HCT116 (cell line): ENCODE measurements around the gene LYRM4. TPM values are rescaled to one million over a fixed set of nuclear protein-coding genes. Genes with fewer than 3 reads are reported as not detected.

Source experiments
- ATAC-seq: fragments of 200-7000 bp; cut with Tn5 transposase; 2 replicates; pipeline ENCODE4 v1.9.1; 2020; ENCODE audit warnings: mild to moderate bottlenecking, moderate library complexity
- BruUV-seq: library from RNA; stranded (reverse); fragments of 400-500 nt; replicated peaks from 2 replicates; lab custom pipeline; 2021; lab: Mats Ljungman, UMichigan
- CTCF ChIA-PET: fragments of 300-600 bp; sonication (Branson Sonifier 250); formaldehyde crosslinking; loops from one replicate; lab custom pipeline; 2021; ENCODE audit warnings: antibody characterized with exemption; lab: Charles Lee
- POLR2A ChIA-PET: fragments of 300-600, 350-600 bp; sonication (Branson Sonifier 250); formaldehyde crosslinking; loops from one replicate; lab custom pipeline; 2021; ENCODE audit warnings: antibody characterized with exemption; lab: Charles Lee
- RAD21 ChIA-PET, 2 experiments: fragments of 300-600 bp; sonication (Branson Sonifier 250); formaldehyde crosslinking; loops; one replicate each; lab custom pipeline; 2023; ENCODE audit warnings: low total read pairs in 2 of 2; ENCODE audit not compliant: uncharacterized antibody in 2 of 2, unreplicated experiment in 2 of 2, low non-redundant PET in 1 of 2; lab: Charles Lee
- DNase-seq: peaks from one replicate; pipeline ENCODE4 v3.0.0-alpha.2; 2010; ENCODE audit warnings: low read depth, low spot score
- H2AFZ ChIP-seq: fragments of 200-600 bp; shearing (Covaris generic), sonication (generic); 2 replicates; pipeline ENCODE4 v1.6.1; 2017; ENCODE audit warnings: low read depth, mixed run types, mixed read lengths, antibody characterized with exemption, low read length; ENCODE audit not compliant: poor library complexity, severe bottlenecking
- H3K27ac ChIP-seq: 2 replicates; pipeline ENCODE4 v1.5.1; 2012; ENCODE audit warnings: low read depth, low read length
- H3K27me3 ChIP-seq: fragments of 200-600 bp; sonication (generic); 2 replicates; pipeline ENCODE4 v1.6.1; 2016; ENCODE audit warnings: mixed run types, low read length, mixed read lengths; ENCODE audit not compliant: insufficient read depth
- H3K36me3 ChIP-seq, 2 experiments: fragments of 200-500 bp in 1 of 2; fragments of 200-600 bp in 1 of 2; sonication (Bioruptor generic) in 1 of 2; sonication (generic) in 1 of 2; 2 replicates each; pipeline versions ENCODE4 v1.5.1 to v1.6.1; 2014 to 2016; ENCODE audit warnings: low read length in 2 of 2, inconsistent platforms in 1 of 2, mixed read lengths in 1 of 2, mixed run types in 1 of 2; ENCODE audit not compliant: insufficient read depth in 2 of 2, control insufficient read depth in 1 of 2
- H3K4me1 ChIP-seq, 2 experiments: fragments of 200-600 bp in 1 of 2; sonication (generic) in 1 of 2; 2 replicates each; pipeline versions ENCODE4 v1.5.1 to v1.6.1; 2012 to 2017; ENCODE audit warnings: low read length in 2 of 2, inconsistent platforms in 1 of 2, mild to moderate bottlenecking in 1 of 2, mixed read lengths in 1 of 2, mixed run types in 1 of 2, moderate library complexity in 1 of 2; ENCODE audit not compliant: insufficient read depth in 2 of 2, control insufficient read depth in 1 of 2
- H3K4me2 ChIP-seq: fragments of 200-600 bp; sonication (generic); 2 replicates; pipeline ENCODE4 v1.6.1; 2017; ENCODE audit warnings: mixed run types, low read length, mixed read lengths
- H3K4me3 ChIP-seq, 2 experiments: fragments of 200-600 bp in 1 of 2; sonication (generic) in 1 of 2; replicated peaks in 1 of 2; 2 replicates each; pipeline ENCODE4 v1.5.1; 2011 to 2016; ENCODE audit warnings: low read length in 2 of 2, control low read depth in 1 of 2, low read depth in 1 of 2, mild to moderate bottlenecking in 1 of 2, mixed read lengths in 1 of 2, mixed run types in 1 of 2
- H3K79me2 ChIP-seq: fragments of 200-600 bp; sonication (generic); 2 replicates; pipeline ENCODE4 v1.6.1; 2017; ENCODE audit warnings: mild to moderate bottlenecking, mixed run types, low read length, moderate library complexity, mixed read lengths; ENCODE audit not compliant: insufficient read depth
- H3K9ac ChIP-seq: fragments of 200-600 bp; sonication (generic); 2 replicates; pipeline ENCODE4 v1.6.1; 2016; ENCODE audit warnings: low read length, mixed read lengths
- H3K9me2 ChIP-seq: fragments of 200-600 bp; sonication (generic), shearing (Covaris generic); 2 replicates; pipeline ENCODE4 v1.6.1; 2017; ENCODE audit warnings: mixed run types, mild to moderate bottlenecking, moderate library complexity; ENCODE audit not compliant: insufficient read depth
- H3K9me3 ChIP-seq, 2 experiments: fragments of 200-500 bp in 1 of 2; fragments of 200-600 bp in 1 of 2; sonication (Bioruptor generic) in 1 of 2; sonication (generic) in 1 of 2; 2 replicates each; pipeline ENCODE4 v1.6.1; 2014 to 2017; ENCODE audit warnings: low read length in 2 of 2, mixed read lengths in 2 of 2, inconsistent platforms in 1 of 2, low read depth in 1 of 2, mild to moderate bottlenecking in 1 of 2, mixed run types in 1 of 2, moderate library complexity in 1 of 2; ENCODE audit not compliant: control insufficient read depth in 1 of 2, insufficient read depth in 1 of 2
- H4K20me1 ChIP-seq: fragments of 200-600 bp; sonication (generic), shearing (Covaris generic); 2 replicates; pipeline ENCODE4 v1.6.1; 2017; ENCODE audit warnings: mixed run types, mild to moderate bottlenecking, moderate library complexity; ENCODE audit not compliant: insufficient read depth
- JUND ChIP-seq: IDR thresholded peaks from 2 replicates; pipeline ENCODE4 v1.6.1; 2012
- RAD21 ChIP-seq: IDR thresholded peaks from 2 replicates; pipeline ENCODE4 v1.6.1; 2012; ENCODE audit warnings: low read depth, mild to moderate bottlenecking
- intact Hi-C: fragments of 100-400 bp; cut with micrococcal nuclease; formaldehyde crosslinking; loops from 2 replicates; pipeline ENCODE4 v1.10.0; 2022
- total RNA-seq: library from RNA; stranded (reverse); gene quantifications from one replicate; pipeline ENCODE4 v1.2.1, GENCODE V29; 2021; ENCODE audit not compliant: unreplicated experiment
- TF ChIP-seq, protein P1 (sequence below): IDR thresholded peaks from 2 replicates; pipeline ENCODE4 v1.6.1; 2012
- TF ChIP-seq, protein P2 (sequence below), 3 experiments: fragments of 200-600 bp in 1 of 3; sonication (generic) in 1 of 3; IDR thresholded peaks in 2 of 3; conservative IDR thresholded peaks in 1 of 3; 2 replicates each; pipeline ENCODE4 v1.5.1; 2012 to 2017; ENCODE audit warnings: low read depth in 2 of 3, low read length in 2 of 3, antibody characterized with exemption in 1 of 3, borderline replicate concordance in 1 of 3, control low read depth in 1 of 3, mild to moderate bottlenecking in 1 of 3, mixed read lengths in 1 of 3, mixed run types in 1 of 3, moderate library complexity in 1 of 3; ENCODE audit not compliant: insufficient read depth in 1 of 3
- TF ChIP-seq, protein P3 (sequence below): IDR thresholded peaks from 2 replicates; pipeline ENCODE4 v1.6.1; 2012

The LYRM4 gene
- total RNA-seq, 1 experiment from 2014 or later = 30.1 TPM

DNA sequence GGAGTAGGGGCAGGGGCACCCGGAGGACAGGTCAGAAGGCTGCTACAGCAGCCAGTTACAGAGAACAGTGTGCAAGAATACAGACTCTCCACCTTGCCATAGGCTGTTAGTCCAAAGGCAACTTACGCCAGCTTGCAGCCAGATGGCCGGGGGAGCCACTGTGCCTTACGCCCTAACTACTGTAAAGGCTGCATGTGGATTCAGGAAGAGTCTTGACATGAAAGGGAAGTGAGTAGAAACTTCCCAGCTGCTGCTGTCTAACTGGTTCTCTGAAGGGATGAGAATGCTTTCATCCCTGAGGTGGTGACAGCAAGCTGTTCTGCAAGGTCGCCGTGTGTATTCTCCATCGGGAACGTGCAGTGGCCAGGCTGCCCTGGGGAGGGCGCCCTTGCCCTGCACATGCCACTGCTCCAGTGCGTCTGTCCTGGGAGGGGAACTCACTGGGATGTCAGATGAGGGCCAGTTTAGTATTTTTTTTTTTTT, 46.1 kb downstream of the LYRM4 start:
- ATAC-seq (peak; percentile 98), DNase-seq (peak; percentile 4)
- H2AFZ ChIP-seq = no peak overlapping the region
- intact Hi-C loops = loop anchor here (1.0 to 2.0 kb wide), 3 partner anchors 89 to 188 kb away; no protein-coding TSS in a partner anchor
- H4K20me1 ChIP-seq = no peaks in the 10 kb centered on the region
- ChIA-PET CTCF (interaction anchor here (0.7 to 1.1 kb wide), 5 partner anchors 9 to 165 kb away, joined by 3 to 4 read pairs (median 3); no protein-coding TSS in a partner anchor), POLR2A (no interaction called here), RAD21 (no interaction called here)
- H3K9me2 ChIP-seq = no peaks in the 10 kb centered on the region
- H3K27me3 ChIP-seq = no peaks in the 10 kb centered on the region
- H3K9me3 ChIP-seq = no peaks in the 10 kb centered on the region
- no peak overlapping the region for H3K27ac ChIP-seq
- H3K4me1 ChIP-seq = no peaks in the 10 kb centered on the region
- no peak overlapping the region for H3K9ac ChIP-seq
- no peaks in the 10 kb centered on the region for H3K79me2 ChIP-seq
- no peak overlapping the region for H3K4me3 ChIP-seq
- peaks cover 2 to 5% of the 10 kb centered on the region in 2 experiments; a peak in 1 of 4 replicates for H3K36me3 ChIP-seq
- no TSS peak for BruUV-seq
- TF ChIP-seq, protein P1, sequence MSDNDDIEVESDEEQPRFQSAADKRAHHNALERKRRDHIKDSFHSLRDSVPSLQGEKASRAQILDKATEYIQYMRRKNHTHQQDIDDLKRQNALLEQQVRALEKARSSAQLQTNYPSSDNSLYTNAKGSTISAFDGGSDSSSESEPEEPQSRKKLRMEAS = no peak
- peak; percentile 85 for TF ChIP-seq RAD21
- TF ChIP-seq, protein P2, sequence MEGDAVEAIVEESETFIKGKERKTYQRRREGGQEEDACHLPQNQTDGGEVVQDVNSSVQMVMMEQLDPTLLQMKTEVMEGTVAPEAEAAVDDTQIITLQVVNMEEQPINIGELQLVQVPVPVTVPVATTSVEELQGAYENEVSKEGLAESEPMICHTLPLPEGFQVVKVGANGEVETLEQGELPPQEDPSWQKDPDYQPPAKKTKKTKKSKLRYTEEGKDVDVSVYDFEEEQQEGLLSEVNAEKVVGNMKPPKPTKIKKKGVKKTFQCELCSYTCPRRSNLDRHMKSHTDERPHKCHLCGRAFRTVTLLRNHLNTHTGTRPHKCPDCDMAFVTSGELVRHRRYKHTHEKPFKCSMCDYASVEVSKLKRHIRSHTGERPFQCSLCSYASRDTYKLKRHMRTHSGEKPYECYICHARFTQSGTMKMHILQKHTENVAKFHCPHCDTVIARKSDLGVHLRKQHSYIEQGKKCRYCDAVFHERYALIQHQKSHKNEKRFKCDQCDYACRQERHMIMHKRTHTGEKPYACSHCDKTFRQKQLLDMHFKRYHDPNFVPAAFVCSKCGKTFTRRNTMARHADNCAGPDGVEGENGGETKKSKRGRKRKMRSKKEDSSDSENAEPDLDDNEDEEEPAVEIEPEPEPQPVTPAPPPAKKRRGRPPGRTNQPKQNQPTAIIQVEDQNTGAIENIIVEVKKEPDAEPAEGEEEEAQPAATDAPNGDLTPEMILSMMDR (IDR thresholded peaks at IDR 0.05 in 2 of 3, conservative IDR thresholded peaks at IDR 0.05 in 1 of 3; ENCODE audit: borderline replicate concordance in 1 of 3, insufficient read depth in 1 of 3, low read depth in 2 of 3, low read length in 2 of 3) = peak; percentile 75 to 85 (median 83)
- H3K4me2 ChIP-seq = no peak overlapping the region

DNA sequence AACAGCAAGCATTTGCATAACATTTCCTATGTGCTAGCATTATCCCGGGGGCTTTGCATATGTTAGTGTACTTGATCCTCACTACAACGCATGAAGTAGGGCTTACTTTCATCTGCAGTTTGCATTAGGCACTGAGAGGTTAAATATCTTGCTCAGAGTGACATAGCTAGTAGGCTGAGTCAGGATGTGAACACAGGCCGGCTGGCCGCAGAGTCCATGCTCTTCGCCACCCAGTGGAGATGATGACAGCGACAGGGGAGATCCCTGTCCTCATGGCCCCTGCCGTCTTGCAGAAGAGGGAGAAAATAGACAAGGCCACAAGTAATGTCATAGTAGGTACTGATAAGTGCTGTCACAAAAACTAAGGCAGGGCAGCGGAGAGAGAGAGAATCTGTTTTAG, 46.9 kb downstream of the LYRM4 start:
- Histone ChIP-seq H3K9me2 (no peaks in the 10 kb centered on the region), H3K27me3 (no peaks in the 10 kb centered on the region), H3K79me2 (no peaks in the 10 kb centered on the region), H3K9ac (no peak overlapping the region), H4K20me1 (no peaks in the 10 kb centered on the region)
- ChIA-PET POLR2A (no interaction called here), CTCF (no interaction called here), RAD21 (no interaction called here)
- ATAC-seq = no peak
- TF ChIP-seq JUND (no peak), RAD21 (no peak)
- TF ChIP-seq, protein P3, sequence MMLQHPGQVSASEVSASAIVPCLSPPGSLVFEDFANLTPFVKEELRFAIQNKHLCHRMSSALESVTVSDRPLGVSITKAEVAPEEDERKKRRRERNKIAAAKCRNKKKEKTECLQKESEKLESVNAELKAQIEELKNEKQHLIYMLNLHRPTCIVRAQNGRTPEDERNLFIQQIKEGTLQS = no peak
- TF ChIP-seq, all 23 proteins: peak for 0
- no peak overlapping the region for H3K27ac ChIP-seq
- DNase-seq = no peak
- H3K4me1 ChIP-seq = no peaks in the 10 kb centered on the region
- BruUV-seq = no TSS peak
- no peak overlapping the region for H3K4me2 ChIP-seq
- H2AFZ ChIP-seq = no peak overlapping the region
- H3K4me3 ChIP-seq = no peak overlapping the region
- intact Hi-C loops = loop anchor here (2.0 kb wide), 1 partner anchor 189 kb away; no protein-coding TSS in a partner anchor
- no peaks in the 10 kb centered on the region for H3K9me3 ChIP-seq
- H3K36me3 ChIP-seq = peaks cover 2 to 5% of the 10 kb centered on the region in 2 experiments; a peak in 1 of 4 replicates
